K562 (cell line): ENCODE measurements around the gene TTC39B. TPM values are rescaled to one million over a fixed set of nuclear protein-coding genes. Genes with fewer than 3 reads are reported as not detected.

Experiments used
- ATAC-seq: fragments of 200-7000 bp; cut with Tn5 transposase; 3 replicates; pipeline ENCODE4 v1.9.1; 2020; ENCODE audit warnings: moderate library complexity
- BruUV-seq: library from RNA; stranded (reverse); fragments of 400-500 nt; replicated peaks from 2 replicates; lab custom pipeline; 2021; lab: Mats Ljungman, UMichigan
- CTCF ChIA-PET: fragments of 300-600 bp; formaldehyde crosslinking; extraction: SDS; loops from one replicate; lab custom pipeline; 2021; ENCODE audit warnings: low intra/inter-chr PET ratio; lab: Yijun Ruan, JAX
- POLR2A ChIA-PET: fragments of 300-600, 350-650 bp; sonication (Branson Sonifier 250); formaldehyde crosslinking; extraction: SDS; loops from one replicate; lab custom pipeline; 2021; ENCODE audit warnings: antibody characterized with exemption, inconsistent platforms; lab: Yijun Ruan, JAX
- DNase-seq, 4 experiments: peaks; one replicate each; pipeline versions ENCODE4 v3.0.0 to v3.0.0-alpha.2; 2011 to 2018; ENCODE audit warnings: low spot score in 3 of 4, mixed read lengths in 3 of 4; ENCODE audit errors: extremely low read depth in 1 of 4
- FAIRE-seq: peaks from 2 replicates; lab custom pipeline; 2011; peaks lifted over from hg19 to GRCh38; lab: Jason Lieb, UNC
- H2AFZ ChIP-seq: 2 replicates; pipeline ENCODE4 v1.6.0; 2011; ENCODE audit warnings: low read depth, low read length, control low read depth, inconsistent platforms
- H3K27ac ChIP-seq: fragments of 200-600 bp; 3 replicates; pipeline ENCODE4 v1.8.0; 2011; ENCODE audit warnings: low read depth, mild to moderate bottlenecking, control low read depth, inconsistent platforms, low read length, moderate library complexity, mixed read lengths; ENCODE audit errors: extremely low read depth
- H3K27me3 ChIP-seq, 2 experiments: fragments of 300-600 bp in 1 of 2; 2 replicates in 1 of 2; 3 replicates in 1 of 2; pipeline versions ENCODE4 v1.6.0 to v1.8.0; 2011; ENCODE audit warnings: inconsistent platforms in 2 of 2, low read length in 2 of 2, mild to moderate bottlenecking in 1 of 2, mixed read lengths in 1 of 2, moderate library complexity in 1 of 2; ENCODE audit not compliant: control insufficient read depth in 2 of 2, insufficient read depth in 2 of 2
- H3K36me3 ChIP-seq: fragments of 300-600 bp; 3 replicates; pipeline ENCODE4 v1.8.0; 2011; ENCODE audit warnings: mild to moderate bottlenecking, low read length, inconsistent platforms; ENCODE audit not compliant: control insufficient read depth, insufficient read depth
- H3K4me1 ChIP-seq, 2 experiments: fragments of 200-600 bp in 1 of 2; replicated peaks in 1 of 2; 2 replicates in 1 of 2; 3 replicates in 1 of 2; pipeline versions ENCODE4 v1.5.1 to v1.8.0; 2011; ENCODE audit warnings: inconsistent platforms in 2 of 2, low read length in 2 of 2, mild to moderate bottlenecking in 1 of 2, mixed read lengths in 1 of 2, moderate library complexity in 1 of 2; ENCODE audit not compliant: control insufficient read depth in 2 of 2, insufficient read depth in 2 of 2
- H3K4me2 ChIP-seq: 2 replicates; pipeline ENCODE4 v1.6.1; 2011; ENCODE audit warnings: low read length, control low read depth, inconsistent platforms, mixed read lengths; ENCODE audit not compliant: insufficient read depth
- H3K4me3 ChIP-seq: fragments of 200-600 bp; sonication (generic), shearing (Covaris generic); 2 replicates; pipeline ENCODE4 v1.5.1; 2016; ENCODE audit warnings: control low read depth, inconsistent platforms
- H3K79me2 ChIP-seq: fragments of 200-600 bp; 3 replicates; pipeline ENCODE4 v1.8.0; 2011; ENCODE audit warnings: low read length, inconsistent platforms; ENCODE audit not compliant: control insufficient read depth, insufficient read depth
- H3K9ac ChIP-seq, 2 experiments: 2 replicates each; pipeline versions ENCODE4 v1.6.0 to v1.6.1; 2011; ENCODE audit warnings: low read depth in 2 of 2, low read length in 2 of 2, control low read depth in 1 of 2, inconsistent platforms in 1 of 2, mild to moderate bottlenecking in 1 of 2, mixed read lengths in 1 of 2; ENCODE audit not compliant: insufficient read depth in 1 of 2
- H3K9me1 ChIP-seq: one replicate; pipeline ENCODE4 v1.6.0; 2011; ENCODE audit warnings: inconsistent platforms, mild to moderate bottlenecking, low read length, moderate library complexity; ENCODE audit not compliant: control insufficient read depth, insufficient read depth
- H3K9me3 ChIP-seq: replicated peaks from 2 replicates; pipeline ENCODE4 v1.5.1; 2011; ENCODE audit warnings: low read depth, low read length, inconsistent platforms; ENCODE audit not compliant: control insufficient read depth, insufficient read depth
- H4K20me1 ChIP-seq: replicated peaks from 2 replicates; pipeline ENCODE4 v1.6.1; 2011; ENCODE audit warnings: low read length, inconsistent platforms, mixed read lengths; ENCODE audit not compliant: control insufficient read depth, insufficient read depth
- AFF1 ChIP-seq, 2 experiments: fragments of 450-650 bp; IDR thresholded peaks; 2 replicates each; pipeline ENCODE4 v1.6.1; 2018; ENCODE audit warnings: mild to moderate bottlenecking in 2 of 2, low read depth in 1 of 2; ENCODE audit not compliant: partially characterized antibody in 2 of 2
- BCOR ChIP-seq: fragments of 450-650 bp; IDR thresholded peaks from 2 replicates; pipeline ENCODE4 v1.6.1; 2016
- CHD4 ChIP-seq: fragments of 200-600 bp; sonication (generic); IDR thresholded peaks from 3 replicates; pipeline ENCODE4 v1.6.1; 2012; ENCODE audit warnings: low read depth, mild to moderate bottlenecking, mixed read lengths, low read length, inconsistent platforms; ENCODE audit not compliant: insufficient read depth, insufficient replicate concordance, poor library complexity, severe bottlenecking
- NBN ChIP-seq: fragments of 450-650 bp; IDR thresholded peaks from 2 replicates; pipeline ENCODE4 v1.6.1; 2016; ENCODE audit warnings: low read depth, mild to moderate bottlenecking
- NFATC3 ChIP-seq: fragments of 450-650 bp; IDR thresholded peaks from 2 replicates; pipeline ENCODE4 v1.6.1; 2017; ENCODE audit warnings: mild to moderate bottlenecking
- ZFPM2 ChIP-seq: fragments of 250-450 bp; sonication (Bioruptor Pico); IDR thresholded peaks from 2 replicates; pipeline ENCODE4 v1.5.1; 2022; ENCODE audit warnings: mild to moderate bottlenecking
- in situ Hi-C: fragments of 300-500 bp; cut with MboI; formaldehyde crosslinking; loops from 4 replicates; pipeline ENCODE4 v1.15.0; 2018; ENCODE audit warnings: inconsistent platforms, mixed read lengths
- intact Hi-C: fragments of 100-400 bp; cut with micrococcal nuclease; formaldehyde crosslinking; loops from 2 replicates; pipeline ENCODE4 v1.14.2; 2022
- polyA plus RNA-seq, 8 experiments: library from polyadenylated mRNA; depleted of rRNA in 4 of 8; stranded (reverse) in 5 of 8; unstranded in 3 of 8; fragments of >200 nt; fragmentation: Nextera tagmentation in 2 of 8; fragmentation: Illumina TruSeq in 1 of 8; extraction: Ambion mirVana in 2 of 8; extraction: Trizol in 1 of 8; gene quantifications; 2 replicates each; pipeline versions ENCODE4 v1.2.1 to v1.2.3, GENCODE V29; 2011 to 2014; ENCODE audit warnings: inconsistent platforms in 1 of 8, missing spikeins in 1 of 8
- total RNA-seq, 7 experiments: library from RNA; depleted of rRNA in 6 of 7; stranded (reverse); fragments of >200 nt in 6 of 7; fragmentation: Illumina TruSeq in 2 of 7; extraction: Trizol in 2 of 7; gene quantifications; 2 replicates each; pipeline versions ENCODE4 v1.2.1 to v1.2.3, GENCODE V29; 2011 to 2021; ENCODE audit warnings: low replicate concordance in 1 of 7
- TF ChIP-seq, protein P1 (sequence below): fragments of 450-650 bp; conservative IDR thresholded peaks from 2 replicates; pipeline ENCODE4 v1.6.1; 2016; ENCODE audit warnings: missing genetic modification characterization, low read depth, mild to moderate bottlenecking, control low read depth, missing compliant biosample characterization

TTC39B gene
- total and polyA plus RNA-seq, 9 of the 15 experiments (the other 6 are each of a cell fraction or from before 2014, with no cell fraction given), result 0.32 to 1.2 (median 0.95) TPM

DNA sequence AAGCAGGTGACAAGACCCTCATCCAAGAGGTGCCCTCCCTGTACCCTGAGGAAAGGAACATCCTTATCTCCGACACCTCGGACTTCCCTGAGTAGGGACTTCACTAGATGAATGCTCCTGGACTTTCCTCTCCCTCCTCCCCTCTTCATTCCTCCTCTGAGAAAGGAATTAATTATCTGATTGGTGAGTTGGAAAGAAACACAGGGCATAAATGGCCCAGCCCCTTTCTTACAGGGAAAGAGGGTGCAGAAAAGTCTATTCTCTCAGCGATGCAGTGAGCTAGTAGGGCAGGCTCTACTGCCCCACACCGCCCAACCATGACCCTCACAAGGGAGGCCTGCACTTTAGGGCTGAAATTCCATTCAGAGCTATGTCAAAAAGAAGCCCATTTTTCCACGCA, 87.5 kb downstream of the TTC39B start (continued):
- TF ChIP-seq CHD4, result no peak
- no peak for TF ChIP-seq NBN
- no peak for TF ChIP-seq AFF1 (IDR thresholded peaks at IDR 0.05; ENCODE audit: low read depth in 1 of 2, partially characterized antibody in 2 of 2)

DNA sequence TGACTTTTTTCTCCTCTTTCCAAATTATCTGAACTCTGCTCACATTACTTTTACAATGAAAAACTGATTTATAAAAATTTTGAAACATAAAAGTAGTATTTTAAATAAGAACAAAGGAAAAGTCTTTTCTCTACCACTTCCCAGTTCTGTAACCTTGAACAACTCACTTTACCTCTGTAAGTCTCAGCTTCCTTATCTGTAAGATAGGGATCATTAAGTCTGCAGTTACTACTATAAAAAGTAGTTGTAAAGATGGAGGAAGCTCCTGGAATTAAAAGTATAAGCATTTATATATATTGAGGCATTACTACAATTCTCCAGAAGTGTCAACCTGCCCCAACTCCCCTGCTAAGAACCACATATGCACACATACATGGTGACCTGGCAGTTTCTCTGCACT, 88.0 kb downstream of the TTC39B start:
- Histone ChIP-seq H2AFZ (no peak overlapping the region), H3K4me2 (no peak overlapping the region), H3K36me3 (no peaks in the 10 kb centered on the region), H3K79me2 (no peaks in the 10 kb centered on the region), H3K27me3 (no peaks in the 10 kb centered on the region; a peak in 2 of 5 replicates), H3K4me3 (no peak overlapping the region), H3K4me1 (no peaks in the 10 kb centered on the region), H3K9me1 (no peaks in the 10 kb centered on the region), H3K9ac (no peak overlapping the region), H3K9me3 (no peaks in the 10 kb centered on the region), H4K20me1 (no peaks in the 10 kb centered on the region), H3K27ac (no peak overlapping the region)
- BruUV-seq, result no TSS peak
- in situ Hi-C loops (loop anchor here (10.0 to 25.0 kb wide), 2 partner anchors 196 to 393 kb away; no protein-coding TSS in a partner anchor), intact Hi-C loops (no loop called here)
- DNase-seq, result no peak
- no peak for FAIRE-seq
- ChIA-PET CTCF (no interaction called here), POLR2A (no interaction called here)
- no peak for ATAC-seq
- TF ChIP-seq BCOR (no peak), NFATC3 (no peak), ZFPM2 (CRISPR knock-in tag) (no peak)
- TF ChIP-seq, protein P1, sequence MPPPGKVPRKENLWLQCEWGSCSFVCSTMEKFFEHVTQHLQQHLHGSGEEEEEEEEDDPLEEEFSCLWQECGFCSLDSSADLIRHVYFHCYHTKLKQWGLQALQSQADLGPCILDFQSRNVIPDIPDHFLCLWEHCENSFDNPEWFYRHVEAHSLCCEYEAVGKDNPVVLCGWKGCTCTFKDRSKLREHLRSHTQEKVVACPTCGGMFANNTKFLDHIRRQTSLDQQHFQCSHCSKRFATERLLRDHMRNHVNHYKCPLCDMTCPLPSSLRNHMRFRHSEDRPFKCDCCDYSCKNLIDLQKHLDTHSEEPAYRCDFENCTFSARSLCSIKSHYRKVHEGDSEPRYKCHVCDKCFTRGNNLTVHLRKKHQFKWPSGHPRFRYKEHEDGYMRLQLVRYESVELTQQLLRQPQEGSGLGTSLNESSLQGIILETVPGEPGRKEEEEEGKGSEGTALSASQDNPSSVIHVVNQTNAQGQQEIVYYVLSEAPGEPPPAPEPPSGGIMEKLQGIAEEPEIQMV (tag), result no peak
